ENCODE data around the gene AKR7A2.

AKR7A2 gene

DNA sequence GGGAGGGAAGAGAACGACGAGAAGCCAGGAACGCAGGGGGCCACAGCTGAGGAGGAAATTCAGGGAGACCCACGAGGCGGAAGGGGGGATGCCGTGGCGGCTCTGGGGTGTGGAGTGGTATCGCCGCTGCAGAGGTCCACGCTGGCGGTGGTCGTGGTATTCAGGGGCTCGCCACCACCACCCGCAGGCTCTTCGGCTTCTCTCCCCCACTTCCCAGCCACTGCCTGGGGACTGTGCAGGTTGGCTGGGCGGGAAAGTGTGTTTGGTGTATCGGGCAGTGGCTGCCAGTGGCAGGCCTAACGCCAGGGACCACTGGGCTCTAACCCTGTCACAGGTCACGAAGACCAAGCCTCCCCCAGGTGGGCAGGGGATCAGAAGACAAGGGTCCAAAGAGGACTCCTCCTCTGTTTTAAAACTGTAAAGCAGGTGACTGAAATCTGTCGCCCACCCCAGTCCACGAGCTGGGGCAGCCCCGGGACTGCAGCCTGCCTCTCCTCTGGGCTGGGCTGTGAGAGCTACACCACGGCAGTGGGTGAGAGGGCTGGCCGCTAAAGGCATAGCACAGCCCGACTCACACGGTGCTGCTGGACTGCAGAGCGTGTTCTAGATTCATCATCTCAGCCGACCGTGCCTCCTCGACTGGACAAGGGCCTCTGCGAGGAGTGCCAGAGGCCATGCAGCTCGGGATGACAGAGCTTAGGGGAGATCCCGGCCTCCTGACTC lies 31.1 kb upstream of the AKR7A2 start:
- DNase-seq (ENCODE audit: low spot score), result no peak

DNA sequence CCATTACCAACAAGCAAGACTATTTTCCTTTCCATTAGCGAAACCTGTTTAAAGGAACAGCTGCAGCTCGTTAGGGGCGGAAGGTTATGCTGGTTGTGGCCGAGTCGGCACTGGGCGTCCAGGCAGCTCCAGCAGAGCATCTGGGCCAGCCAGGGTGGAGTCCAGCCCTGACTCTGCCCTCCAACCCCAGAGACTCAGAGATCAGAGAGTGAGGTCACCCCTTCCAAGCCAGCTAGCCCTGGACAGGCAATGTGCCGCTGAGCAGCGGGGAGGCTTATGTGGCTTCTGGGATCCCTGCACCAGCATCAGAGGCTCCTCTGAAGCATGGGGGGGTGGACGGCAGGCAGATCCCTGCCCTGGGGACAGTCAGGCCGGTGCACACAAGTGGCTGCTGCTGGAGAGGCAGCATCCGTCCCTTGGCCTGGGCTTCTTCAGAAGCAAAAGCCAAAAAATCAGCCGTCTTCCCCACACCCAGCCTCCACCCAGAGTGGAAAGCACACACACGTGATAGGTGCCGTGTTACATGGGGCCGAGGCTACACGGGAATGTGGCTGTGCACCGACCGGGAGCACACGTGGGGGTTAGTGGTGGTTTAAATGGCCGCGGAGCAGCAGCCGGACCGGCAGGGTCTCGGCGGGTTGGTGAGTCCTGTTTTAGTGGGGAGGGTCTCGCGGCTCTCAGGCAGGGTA lies 30.3 kb upstream of the AKR7A2 start:
- no peak for DNase-seq (ENCODE audit: low spot score)

DNA sequence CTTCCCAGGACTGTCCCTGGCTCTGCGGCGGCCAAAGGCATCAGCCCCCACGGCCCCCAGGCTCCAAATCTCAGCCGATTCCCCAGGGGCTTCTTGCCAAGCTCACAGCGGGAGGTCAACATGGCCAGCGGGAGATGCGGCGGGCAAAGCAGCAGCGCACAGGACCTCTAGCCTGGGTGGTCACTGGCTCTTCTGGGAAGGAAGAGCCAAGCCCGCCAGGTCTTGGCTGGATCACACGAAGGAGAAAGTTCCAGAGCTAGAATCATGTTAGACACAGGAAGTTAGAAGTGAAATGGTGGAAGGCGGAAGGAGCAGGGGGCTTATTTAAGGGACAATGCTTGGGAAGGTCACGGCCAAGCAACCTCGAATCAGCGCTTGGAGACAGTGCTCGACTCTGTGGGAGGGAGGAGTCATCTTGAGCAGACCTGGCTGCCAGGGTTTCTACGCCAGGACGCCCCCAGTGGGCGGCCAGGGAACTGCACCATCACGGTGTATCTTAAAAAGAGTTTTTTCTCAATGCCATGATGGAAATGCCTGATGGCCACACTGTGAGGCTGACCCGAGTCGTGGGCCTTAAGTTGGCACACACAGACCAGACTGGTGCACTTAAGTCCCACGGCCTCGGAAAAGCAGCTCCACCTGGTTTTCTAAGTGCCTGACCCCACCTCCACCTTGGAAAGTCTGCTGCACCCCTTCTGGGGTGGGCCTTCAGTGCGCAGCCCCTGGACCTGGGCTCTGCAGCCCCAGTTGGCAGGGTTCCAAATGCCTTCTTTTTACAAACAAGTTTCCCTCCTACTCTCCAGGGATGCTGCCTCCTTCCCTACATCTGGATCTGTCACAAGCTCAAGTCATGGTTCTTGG lies 29.5 kb upstream of the AKR7A2 start:
- DNase-seq (ENCODE audit: low spot score), result peak; percentile 76

DNA sequence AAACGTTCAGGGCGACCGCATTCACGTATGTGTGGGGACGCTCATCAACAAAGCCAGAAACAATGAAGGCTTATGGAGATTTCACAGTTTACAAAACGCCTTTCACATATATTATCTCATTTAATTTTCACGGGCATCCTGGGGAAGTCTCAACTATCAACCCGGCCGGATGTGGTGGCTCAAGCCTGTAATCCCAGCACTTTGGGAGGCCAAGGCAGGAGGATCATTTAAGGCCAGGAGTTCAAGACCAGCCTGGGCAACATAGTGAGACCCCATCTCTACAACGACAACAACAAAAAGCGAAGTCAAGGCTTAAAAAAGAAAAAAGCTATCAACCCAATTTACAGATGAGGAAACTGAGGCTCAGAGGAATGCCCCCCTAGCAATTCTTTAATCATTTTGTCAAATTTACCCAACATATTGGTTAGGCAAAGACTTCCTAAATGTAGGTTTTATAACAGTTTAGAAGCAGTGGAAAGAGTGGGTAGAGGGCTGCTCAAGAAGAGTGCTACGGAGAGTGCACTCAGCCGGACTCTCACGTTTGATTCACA lies 28.5 kb upstream of the AKR7A2 start:
- DNase-seq (ENCODE audit: low spot score), result no peak

DNA sequence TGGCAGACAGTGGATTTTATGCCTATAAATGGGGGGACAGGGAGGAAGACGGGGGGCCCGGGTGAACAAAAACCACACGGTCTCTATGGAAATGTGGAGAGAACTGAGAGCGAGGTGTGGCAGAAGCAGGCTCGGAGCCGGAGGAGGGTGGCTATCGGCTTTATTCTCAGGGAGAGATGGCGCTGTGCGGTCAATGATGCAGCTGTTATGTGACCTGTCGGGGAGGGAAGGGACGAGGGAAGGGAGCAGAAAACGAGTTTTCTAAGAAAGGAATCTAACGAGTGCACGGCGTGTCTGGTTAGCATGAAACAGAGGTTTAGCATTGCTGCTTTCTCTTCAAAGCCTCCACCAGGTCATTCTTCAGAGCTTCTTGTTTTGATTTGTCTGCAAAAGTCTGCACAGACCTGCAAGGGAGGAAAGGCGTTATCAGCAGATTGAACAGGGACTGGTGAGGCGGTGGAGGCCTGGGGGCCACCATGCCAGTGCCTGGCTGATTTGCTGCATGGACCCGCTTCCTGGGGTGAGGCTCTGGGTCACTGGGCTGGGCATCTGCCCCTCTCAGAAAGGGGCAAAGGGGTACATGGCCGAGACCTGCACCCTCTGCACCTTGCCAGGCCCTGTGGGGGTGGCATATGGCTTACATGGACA lies 27.4 kb upstream of the AKR7A2 start:
- DNase-seq (ENCODE audit: low spot score), result no peak

DNA sequence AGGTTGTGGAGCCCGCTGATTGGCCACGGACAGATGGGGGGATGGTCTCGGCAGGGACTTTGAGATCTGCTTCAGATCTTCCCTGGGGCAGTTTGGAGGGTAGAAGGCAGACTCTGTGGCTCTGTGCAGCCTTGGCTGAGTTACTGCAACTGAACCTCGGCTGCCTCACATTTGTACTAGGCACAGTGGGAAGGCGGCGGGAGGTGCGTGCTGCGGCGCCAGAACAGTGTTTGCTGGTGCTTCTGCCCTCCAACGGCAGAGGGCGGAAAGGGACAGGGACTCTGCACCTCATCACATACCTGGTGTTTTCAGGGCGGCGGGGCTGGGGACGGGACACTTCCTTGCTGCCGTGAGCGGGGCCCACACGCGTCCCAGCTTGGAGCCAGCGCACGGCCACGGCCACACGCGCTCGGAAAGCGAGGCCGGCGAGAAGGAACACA lies 26.4 kb upstream of the AKR7A2 start:
- DNase-seq (ENCODE audit: low spot score), result no peak

DNA sequence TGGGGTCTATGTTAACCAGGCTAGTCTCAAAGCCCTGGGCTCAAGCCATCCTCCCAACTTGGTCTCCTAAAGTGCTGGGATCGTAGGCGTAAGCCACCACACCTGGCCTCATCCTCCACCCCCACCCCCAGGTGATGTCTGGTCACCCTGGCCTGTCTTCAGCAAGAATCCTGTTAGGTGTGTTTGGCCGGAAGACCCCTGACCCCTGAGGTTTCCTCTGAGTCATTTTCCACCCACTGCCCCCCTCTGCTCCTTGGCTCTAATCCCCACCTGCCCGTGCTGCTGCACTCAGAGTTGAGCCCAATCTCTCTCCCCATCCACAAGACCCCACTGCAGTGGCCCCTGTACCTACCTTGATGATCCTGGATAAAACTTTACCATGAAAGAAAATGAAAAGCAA lies 25.3 kb upstream of the AKR7A2 start:
- DNase-seq (ENCODE audit: low spot score), result no peak

DNA sequence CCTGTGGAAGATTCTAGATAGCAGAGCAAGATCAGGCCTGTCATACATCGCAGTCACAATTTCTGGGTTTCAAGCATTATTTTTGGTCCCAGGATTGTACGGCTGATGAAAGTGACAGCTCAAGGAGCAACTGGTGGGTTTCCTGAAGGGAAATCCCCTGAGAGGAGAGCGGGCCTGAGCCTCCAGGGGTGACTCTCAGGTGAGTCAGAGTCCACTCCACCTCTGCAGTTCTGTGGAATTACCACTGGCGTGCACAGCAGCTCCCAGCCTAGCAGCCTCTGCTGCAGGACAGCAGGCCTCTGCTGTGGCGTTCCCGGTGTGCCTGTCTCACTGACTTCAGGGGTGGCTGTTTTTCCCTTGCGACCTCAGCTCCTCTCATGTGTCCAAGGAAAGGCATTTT lies 24.6 kb upstream of the AKR7A2 start:
- no peak for DNase-seq (ENCODE audit: low spot score)

DNA sequence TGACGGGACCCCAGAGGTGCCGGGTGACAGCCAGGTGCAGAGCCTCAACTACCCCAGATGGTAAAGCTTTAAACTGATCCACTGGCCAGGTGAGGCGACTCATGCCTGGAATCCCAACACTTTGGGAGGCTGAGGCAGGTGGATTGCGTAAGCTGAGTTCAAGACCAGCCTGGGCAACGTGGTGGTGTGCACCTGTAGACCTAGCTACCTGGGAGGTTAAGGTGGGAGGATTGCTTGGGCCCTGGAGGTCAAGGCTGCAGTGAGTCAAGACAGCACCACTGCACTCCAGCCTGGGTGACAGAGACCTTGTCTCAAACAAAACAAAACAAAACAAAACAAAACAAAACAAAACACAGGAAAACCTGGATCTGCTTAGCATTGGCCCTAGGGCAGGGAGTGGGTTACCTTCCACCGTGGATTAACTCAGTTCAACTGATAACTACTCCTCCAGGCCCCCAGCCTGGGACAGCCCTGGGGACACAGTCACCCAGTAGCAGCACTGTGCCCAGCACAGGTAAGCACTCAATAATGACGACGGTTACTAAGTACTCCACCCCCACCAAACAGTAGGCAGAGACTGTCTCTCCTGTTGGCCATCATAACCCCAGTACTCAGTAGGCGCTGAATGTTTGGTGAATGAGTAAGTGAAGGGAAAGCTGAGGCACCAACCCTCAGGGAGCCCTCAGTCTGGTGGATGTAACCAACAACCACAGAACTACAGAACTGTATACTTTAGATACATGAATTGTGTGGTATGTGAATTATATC lies 21.8 kb upstream of the AKR7A2 start:
- DNase-seq (ENCODE audit: low spot score), result no peak

DNA sequence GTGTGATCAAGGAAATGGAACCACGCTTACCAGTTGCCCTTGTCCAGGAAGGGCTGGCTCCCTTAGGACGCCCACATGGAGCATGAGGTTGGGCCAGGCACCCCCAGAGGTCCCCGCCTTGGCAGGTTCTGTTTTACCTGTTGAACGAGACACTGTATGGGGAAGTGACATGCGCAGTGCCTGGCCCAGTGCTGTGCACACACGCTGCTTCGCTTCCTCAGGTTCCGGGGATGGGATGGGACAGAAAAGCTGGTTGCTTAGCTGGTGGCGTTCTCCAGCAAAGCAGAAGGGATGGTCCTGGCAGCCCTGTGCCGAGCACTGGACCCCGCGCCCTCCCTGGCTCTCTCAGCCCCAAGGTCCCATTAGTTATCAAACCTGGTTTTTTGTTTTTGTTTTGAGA lies 20.9 kb upstream of the AKR7A2 start:
- DNase-seq (ENCODE audit: low spot score), result no peak

DNA sequence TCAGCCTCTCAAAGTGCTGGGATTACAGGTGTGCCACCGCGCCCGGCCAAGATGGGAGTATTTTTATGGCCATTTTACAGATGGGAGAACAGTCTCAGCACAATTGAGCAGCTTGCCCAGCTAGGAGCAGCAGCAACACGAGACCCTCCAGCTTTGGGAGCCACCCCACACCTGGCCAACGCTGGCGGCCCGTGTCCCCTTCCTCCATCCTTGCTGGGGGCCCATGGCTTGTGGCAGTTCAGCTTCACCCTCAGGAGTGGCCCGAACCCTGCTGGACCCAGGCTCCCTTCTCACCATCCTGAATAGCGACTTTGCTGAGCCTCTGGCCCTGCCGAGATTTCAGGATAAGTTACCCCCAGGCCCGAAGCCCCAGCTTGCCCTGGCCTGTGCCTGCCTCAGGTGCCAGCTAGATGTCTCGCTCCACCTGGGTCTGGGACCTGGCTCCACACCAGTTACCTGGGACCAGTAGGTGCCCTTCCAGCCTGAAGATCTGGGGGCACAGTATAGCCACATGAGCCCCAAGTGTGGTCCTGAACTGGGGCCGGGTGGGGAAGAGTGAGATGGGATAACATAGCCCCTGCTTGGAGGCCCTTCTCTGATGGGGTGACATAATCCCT lies 19.4 kb upstream of the AKR7A2 start:
- no peak for DNase-seq (ENCODE audit: low spot score)

DNA sequence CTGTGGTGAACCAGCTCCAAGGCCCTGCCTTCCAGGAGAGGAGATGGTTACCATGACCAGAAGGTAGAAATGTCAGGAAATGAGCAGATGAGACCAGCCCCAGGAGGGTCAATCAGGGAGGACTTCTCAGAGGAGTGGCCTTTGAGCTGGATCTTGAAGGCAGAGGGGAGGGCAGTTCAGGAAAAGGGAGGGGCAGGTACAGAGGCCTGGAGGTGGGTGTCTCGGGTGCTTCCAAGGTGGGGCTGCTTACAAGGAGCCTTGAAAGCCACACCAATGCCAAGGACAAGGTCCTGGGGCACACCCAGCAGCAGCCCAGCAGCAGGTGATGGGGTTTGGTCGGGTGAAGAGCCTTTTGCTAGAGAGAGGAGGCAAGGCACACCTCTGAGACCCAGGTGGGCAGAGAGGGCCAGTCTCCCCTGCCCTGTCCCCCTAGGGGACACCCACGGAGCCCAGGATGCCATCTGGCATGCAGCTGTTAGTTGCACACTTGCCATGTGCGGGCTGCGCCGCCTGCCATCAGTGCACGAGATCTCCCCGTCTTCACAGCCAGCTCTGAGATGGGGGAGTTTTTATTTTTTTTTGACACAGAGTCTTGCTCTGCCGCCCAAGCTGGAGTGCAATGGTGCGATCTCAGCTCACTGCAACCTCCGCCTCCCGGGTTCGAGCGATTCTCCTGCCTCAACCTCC lies 18.6 kb upstream of the AKR7A2 start:
- DNase-seq (ENCODE audit: low spot score), result no peak

DNA sequence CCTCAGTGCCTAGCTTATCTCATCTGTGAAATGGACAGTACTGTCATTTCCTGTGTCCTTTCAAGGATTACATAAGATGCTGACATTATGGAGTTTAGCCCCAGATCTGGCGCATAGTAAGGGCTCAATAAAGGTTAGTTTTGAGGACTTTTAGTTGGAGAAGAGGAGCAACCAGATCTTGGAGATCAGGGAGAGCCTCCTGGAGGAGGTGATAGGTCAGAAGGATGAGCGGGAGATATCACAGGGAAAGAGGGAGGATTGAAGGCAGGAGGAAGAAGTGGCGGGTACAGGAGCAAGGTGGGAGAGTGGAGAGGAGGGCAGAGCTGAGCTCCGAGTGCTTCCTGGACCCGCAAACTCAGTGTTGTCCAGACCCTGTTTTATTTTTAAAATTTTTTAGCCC lies 17.7 kb upstream of the AKR7A2 start:
- no peak for DNase-seq (ENCODE audit: low spot score)

DNA sequence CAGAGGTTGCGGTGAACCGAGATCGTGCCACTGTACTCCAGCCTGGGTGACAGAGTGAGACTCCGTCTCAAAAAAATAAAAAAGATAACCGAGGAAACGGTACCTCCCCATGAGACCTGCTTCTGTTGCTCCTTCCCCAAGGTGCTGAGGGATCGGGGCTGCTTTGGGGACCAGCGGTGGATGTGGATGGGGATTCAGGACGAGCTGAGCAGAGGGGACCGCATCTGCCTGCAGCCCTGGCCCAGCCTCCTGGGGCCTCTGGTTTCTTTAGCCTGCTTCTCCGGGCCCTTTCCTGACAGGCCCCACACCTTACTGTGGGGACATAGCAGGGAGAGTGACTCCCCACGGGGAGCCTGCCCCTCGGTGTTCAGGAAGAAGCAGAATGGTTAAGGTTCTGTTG lies 17.2 kb upstream of the AKR7A2 start:
- no peak for DNase-seq (ENCODE audit: low spot score)

DNA sequence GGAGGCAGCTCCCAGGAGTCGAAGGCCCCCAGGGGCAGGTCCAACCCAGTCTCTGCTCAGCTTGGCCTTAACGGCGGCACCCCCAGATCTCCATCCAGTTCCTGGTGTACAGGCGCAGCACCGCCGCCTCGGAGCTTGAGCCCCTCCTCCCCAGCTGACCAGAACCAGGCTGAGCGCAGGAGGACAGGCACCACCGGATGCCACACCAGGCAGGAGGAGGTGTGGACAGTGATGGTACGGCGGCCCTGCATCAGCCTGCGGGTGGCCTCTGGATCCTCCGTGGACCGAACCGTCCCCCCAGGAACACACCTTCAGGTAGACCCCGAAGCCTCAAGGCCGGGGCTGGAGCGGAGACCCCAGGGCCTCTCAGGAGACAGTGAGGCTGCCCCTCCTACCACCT lies 16.5 kb upstream of the AKR7A2 start:
- DNase-seq (ENCODE audit: low spot score), result no peak

DNA sequence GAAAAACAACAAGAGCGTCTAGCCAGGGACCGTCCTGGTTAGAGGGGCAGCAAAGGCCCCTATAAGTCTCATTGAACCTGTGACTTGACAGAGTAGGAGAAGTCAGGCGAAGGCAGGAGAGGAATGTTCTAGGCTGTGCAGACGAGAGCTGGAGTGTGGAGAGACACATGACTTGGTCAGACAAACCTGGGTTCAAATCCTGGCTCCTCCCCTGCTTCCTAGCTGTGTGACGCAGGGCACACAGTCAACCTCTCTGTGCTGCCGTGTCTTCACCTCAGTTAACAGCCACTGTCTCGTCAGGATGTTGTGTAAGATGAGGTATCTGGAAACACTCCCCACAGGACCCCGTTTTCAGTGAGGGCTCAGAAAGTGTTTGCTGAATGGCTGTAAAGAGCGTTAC lies 15.8 kb upstream of the AKR7A2 start:
- no peak for DNase-seq (ENCODE audit: low spot score)

DNA sequence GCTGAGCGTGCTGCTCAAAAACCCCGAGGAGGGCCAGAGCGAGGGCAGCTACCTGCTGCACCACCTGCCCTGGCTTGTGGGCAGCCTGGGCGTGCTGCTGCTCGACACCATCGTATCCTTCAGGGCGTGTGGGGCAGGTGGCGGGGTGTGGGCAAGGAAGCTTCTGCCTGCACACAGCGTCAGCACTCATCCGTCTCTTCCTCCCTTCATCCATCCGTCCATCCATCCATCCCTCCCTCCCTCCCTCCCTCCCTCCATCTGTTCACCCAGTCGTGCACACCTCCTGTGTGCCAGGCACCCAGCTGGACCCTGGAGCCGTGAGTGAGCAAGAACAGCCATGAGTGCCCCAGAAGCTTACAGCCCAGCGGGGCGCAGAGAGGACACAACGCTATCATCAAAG lies 15.4 kb upstream of the AKR7A2 start:
- no peak for DNase-seq (ENCODE audit: low spot score)

DNA sequence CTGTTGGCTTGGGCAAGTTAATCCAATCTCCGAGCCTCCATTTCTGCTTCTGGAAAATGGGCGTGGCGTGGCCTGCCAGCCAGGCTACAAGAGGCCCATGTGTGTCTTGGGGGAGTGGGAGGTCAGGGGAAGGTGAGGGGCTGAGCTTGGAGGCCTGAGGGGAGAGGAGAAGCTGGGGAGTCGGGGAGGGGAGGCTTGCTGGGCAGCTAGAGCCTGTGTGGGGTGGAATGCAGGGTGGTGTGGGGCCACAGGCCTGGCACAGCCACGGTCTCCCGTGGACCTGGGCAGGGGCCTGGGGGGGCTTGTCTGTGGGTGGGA lies 14.8 kb upstream of the AKR7A2 start:
- no peak for DNase-seq (ENCODE audit: low spot score)

DNA sequence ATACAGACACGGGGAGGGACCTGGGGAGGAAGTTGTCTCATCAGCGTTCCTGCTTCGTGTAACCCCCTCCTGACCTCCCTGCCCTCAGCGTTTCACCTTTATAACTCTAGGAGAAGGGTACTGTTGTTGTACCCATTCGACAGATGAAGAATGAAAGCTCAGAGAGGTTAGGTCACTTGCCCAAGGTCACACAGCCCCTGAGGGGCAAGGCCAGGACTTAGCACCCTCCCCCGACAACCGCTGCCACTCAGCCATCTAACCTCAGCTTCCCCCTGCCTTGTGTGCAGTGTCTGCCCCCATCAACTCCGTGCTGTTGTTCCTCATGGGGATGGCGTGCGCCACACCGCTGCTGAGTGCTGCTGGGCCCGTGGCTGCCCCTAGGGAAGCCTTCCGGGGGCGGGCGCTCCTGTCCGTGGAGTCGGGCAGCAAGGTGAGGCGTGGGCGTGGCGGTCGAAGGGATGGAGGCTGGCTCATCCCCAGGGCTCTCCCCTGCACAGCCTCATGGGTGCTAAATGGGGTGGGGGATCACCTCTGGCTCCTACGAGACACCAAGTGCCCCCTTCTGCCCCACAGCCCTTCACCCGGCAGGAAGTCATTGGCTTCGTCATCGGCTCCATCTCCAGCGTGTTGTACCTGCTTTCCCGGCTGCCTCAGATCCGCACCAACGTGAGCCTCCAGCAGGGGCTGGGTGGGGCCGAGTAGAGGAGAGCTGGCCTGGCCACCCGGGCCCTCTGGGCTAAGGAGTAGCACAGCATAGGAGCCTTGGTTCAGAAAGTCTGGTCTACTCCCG lies 14.2 kb upstream of the AKR7A2 start:
- DNase-seq (ENCODE audit: low spot score), result no peak
